UCSD-AML1 (cell line): ENCODE results near the gene APOC4.
"Not testable (repeated sequence)": the region's sequence is repeated elsewhere in the genome, so short reads cannot be mapped to it uniquely, and the experiment has no call there.

Experiments
- DNase-seq: peaks from one replicate; lab custom pipeline; 2025; ENCODE audit not compliant: unreplicated experiment; lab: John Stamatoyannopoulos, UW

APOC4 gene

GRCh38 chr19:44942067-44942571 is at the start of gene APOC4:
TSS of gene APOC4 (plus strand) at chr19:44942237. CDS start at chr19:44942278, 41 bp downstream.
- DNase-seq, result no peak

- no peak for DNase-seq
Measured at GRCh38 chr19:44892932-44893331, 49.1 kb upstream of the APOC4 start.

- no peak for DNase-seq
Measured at GRCh38 chr19:44893332-44894051, 48.5 kb upstream of the APOC4 start.

- DNase-seq, result no peak
Measured at GRCh38 chr19:44894052-44894400, 48.0 kb upstream of the APOC4 start.

GRCh38 chr19:44894946-44895345 is 47.1 kb upstream of the APOC4 start:
- no peak for DNase-seq

- no peak for DNase-seq
Measured at GRCh38 chr19:44897835-44898234, 44.2 kb upstream of the APOC4 start.

GRCh38 chr19:44900328-44901244 is 41.5 kb upstream of the APOC4 start:
- DNase-seq, result no peak

- DNase-seq, result no peak
Measured at GRCh38 chr19:44903216-44903601, 38.8 kb upstream of the APOC4 start.

GRCh38 chr19:44903602-44904425 is 38.2 kb upstream of the APOC4 start:
- peak; percentile 70 for DNase-seq

GRCh38 chr19:44904426-44904994 is 37.5 kb upstream of the APOC4 start:
- no peak for DNase-seq

- DNase-seq, result no peak
Measured at GRCh38 chr19:44905437-44906160, 36.4 kb upstream of the APOC4 start, which contains the start of gene APOE. TSS of gene APOE (plus strand) at chr19:44905796. CDS start at chr19:44906625, 829 bp downstream.

- no peak for DNase-seq
Measured at GRCh38 chr19:44907613-44908012, 34.4 kb upstream of the APOC4 start.

GRCh38 chr19:44908074-44908835 is 33.8 kb upstream of the APOC4 start:
- no peak for DNase-seq

GRCh38 chr19:44908836-44909261 is 33.2 kb upstream of the APOC4 start:
- DNase-seq, result no peak

GRCh38 chr19:44909775-44910174 is 32.3 kb upstream of the APOC4 start:
- no peak for DNase-seq

GRCh38 chr19:44911896-44912295 is 30.1 kb upstream of the APOC4 start:
- DNase-seq, result not testable (repeated sequence)

GRCh38 chr19:44912854-44913253 is 29.2 kb upstream of the APOC4 start:
- DNase-seq, result no peak

- not testable (repeated sequence) for DNase-seq
Measured at GRCh38 chr19:44913512-44914432, 28.3 kb upstream of the APOC4 start.
